HCT116 (cell line): ENCODE results near the gene HPS5. TPM values are rescaled to one million over a fixed set of nuclear protein-coding genes. Genes with fewer than 3 reads are reported as not detected.
A peak's percentile ranks its signal among the peaks of the same experiment; 100 is the strongest.

Source experiments
- ATAC-seq: fragments of 200-7000 bp; cut with Tn5 transposase; 2 replicates; pipeline ENCODE4 v1.9.1; 2020; ENCODE audit warnings: mild to moderate bottlenecking, moderate library complexity
- BruUV-seq: library from RNA; stranded (reverse); fragments of 400-500 nt; replicated peaks from 2 replicates; lab custom pipeline; 2021; lab: Mats Ljungman, UMichigan
- CTCF ChIA-PET: fragments of 300-600 bp; sonication (Branson Sonifier 250); formaldehyde crosslinking; loops from one replicate; lab custom pipeline; 2021; ENCODE audit warnings: antibody characterized with exemption; lab: Charles Lee
- POLR2A ChIA-PET: fragments of 300-600, 350-600 bp; sonication (Branson Sonifier 250); formaldehyde crosslinking; loops from one replicate; lab custom pipeline; 2021; ENCODE audit warnings: antibody characterized with exemption; lab: Charles Lee
- RAD21 ChIA-PET, 2 experiments: fragments of 300-600 bp; sonication (Branson Sonifier 250); formaldehyde crosslinking; loops; one replicate each; lab custom pipeline; 2023; ENCODE audit warnings: low total read pairs in 2 of 2; ENCODE audit not compliant: uncharacterized antibody in 2 of 2, unreplicated experiment in 2 of 2, low non-redundant PET in 1 of 2; lab: Charles Lee
- DNase-seq: peaks from one replicate; pipeline ENCODE4 v3.0.0-alpha.2; 2010; ENCODE audit warnings: low read depth, low spot score
- H2AFZ ChIP-seq: fragments of 200-600 bp; shearing (Covaris generic), sonication (generic); 2 replicates; pipeline ENCODE4 v1.6.1; 2017; ENCODE audit warnings: low read depth, mixed run types, mixed read lengths, antibody characterized with exemption, low read length; ENCODE audit not compliant: poor library complexity, severe bottlenecking
- H3K27ac ChIP-seq: 2 replicates; pipeline ENCODE4 v1.5.1; 2012; ENCODE audit warnings: low read depth, low read length
- H3K27me3 ChIP-seq: fragments of 200-600 bp; sonication (generic); 2 replicates; pipeline ENCODE4 v1.6.1; 2016; ENCODE audit warnings: mixed run types, low read length, mixed read lengths; ENCODE audit not compliant: insufficient read depth
- H3K36me3 ChIP-seq, 2 experiments: fragments of 200-500 bp in 1 of 2; fragments of 200-600 bp in 1 of 2; sonication (Bioruptor generic) in 1 of 2; sonication (generic) in 1 of 2; 2 replicates each; pipeline versions ENCODE4 v1.5.1 to v1.6.1; 2014 to 2016; ENCODE audit warnings: low read length in 2 of 2, inconsistent platforms in 1 of 2, mixed read lengths in 1 of 2, mixed run types in 1 of 2; ENCODE audit not compliant: insufficient read depth in 2 of 2, control insufficient read depth in 1 of 2
- H3K4me1 ChIP-seq, 2 experiments: fragments of 200-600 bp in 1 of 2; sonication (generic) in 1 of 2; 2 replicates each; pipeline versions ENCODE4 v1.5.1 to v1.6.1; 2012 to 2017; ENCODE audit warnings: low read length in 2 of 2, inconsistent platforms in 1 of 2, mild to moderate bottlenecking in 1 of 2, mixed read lengths in 1 of 2, mixed run types in 1 of 2, moderate library complexity in 1 of 2; ENCODE audit not compliant: insufficient read depth in 2 of 2, control insufficient read depth in 1 of 2
- H3K4me2 ChIP-seq: fragments of 200-600 bp; sonication (generic); 2 replicates; pipeline ENCODE4 v1.6.1; 2017; ENCODE audit warnings: mixed run types, low read length, mixed read lengths
- H3K4me3 ChIP-seq, 2 experiments: fragments of 200-600 bp in 1 of 2; sonication (generic) in 1 of 2; replicated peaks in 1 of 2; 2 replicates each; pipeline ENCODE4 v1.5.1; 2011 to 2016; ENCODE audit warnings: low read length in 2 of 2, control low read depth in 1 of 2, low read depth in 1 of 2, mild to moderate bottlenecking in 1 of 2, mixed read lengths in 1 of 2, mixed run types in 1 of 2
- H3K79me2 ChIP-seq: fragments of 200-600 bp; sonication (generic); 2 replicates; pipeline ENCODE4 v1.6.1; 2017; ENCODE audit warnings: mild to moderate bottlenecking, mixed run types, low read length, moderate library complexity, mixed read lengths; ENCODE audit not compliant: insufficient read depth
- H3K9ac ChIP-seq: fragments of 200-600 bp; sonication (generic); 2 replicates; pipeline ENCODE4 v1.6.1; 2016; ENCODE audit warnings: low read length, mixed read lengths
- H3K9me2 ChIP-seq: fragments of 200-600 bp; sonication (generic), shearing (Covaris generic); 2 replicates; pipeline ENCODE4 v1.6.1; 2017; ENCODE audit warnings: mixed run types, mild to moderate bottlenecking, moderate library complexity; ENCODE audit not compliant: insufficient read depth
- H3K9me3 ChIP-seq, 2 experiments: fragments of 200-500 bp in 1 of 2; fragments of 200-600 bp in 1 of 2; sonication (Bioruptor generic) in 1 of 2; sonication (generic) in 1 of 2; 2 replicates each; pipeline ENCODE4 v1.6.1; 2014 to 2017; ENCODE audit warnings: low read length in 2 of 2, mixed read lengths in 2 of 2, inconsistent platforms in 1 of 2, low read depth in 1 of 2, mild to moderate bottlenecking in 1 of 2, mixed run types in 1 of 2, moderate library complexity in 1 of 2; ENCODE audit not compliant: control insufficient read depth in 1 of 2, insufficient read depth in 1 of 2
- H4K20me1 ChIP-seq: fragments of 200-600 bp; sonication (generic), shearing (Covaris generic); 2 replicates; pipeline ENCODE4 v1.6.1; 2017; ENCODE audit warnings: mixed run types, mild to moderate bottlenecking, moderate library complexity; ENCODE audit not compliant: insufficient read depth
- EGR1 ChIP-seq: IDR thresholded peaks from 2 replicates; pipeline ENCODE4 v1.6.1; 2012; ENCODE audit warnings: low read depth
- EZH2 ChIP-seq: fragments of 200-600 bp; sonication (generic); IDR thresholded peaks from 2 replicates; pipeline ENCODE4 v1.6.1; 2017; ENCODE audit warnings: antibody characterized with exemption, mixed run types
- FOSL1 ChIP-seq: IDR thresholded peaks from 2 replicates; pipeline ENCODE4 v1.6.1; 2012; ENCODE audit warnings: low read depth
- RAD21 ChIP-seq: IDR thresholded peaks from 2 replicates; pipeline ENCODE4 v1.6.1; 2012; ENCODE audit warnings: low read depth, mild to moderate bottlenecking
- SIN3A ChIP-seq: IDR thresholded peaks from 2 replicates; pipeline ENCODE4 v1.6.1; 2012; ENCODE audit warnings: low read depth
- SRF ChIP-seq: IDR thresholded peaks from 2 replicates; pipeline ENCODE4 v1.6.1; 2012; ENCODE audit warnings: low read depth
- intact Hi-C: fragments of 100-400 bp; cut with micrococcal nuclease; formaldehyde crosslinking; loops from 2 replicates; pipeline ENCODE4 v1.10.0; 2022
- total RNA-seq: library from RNA; stranded (reverse); gene quantifications from one replicate; pipeline ENCODE4 v1.2.1, GENCODE V29; 2021; ENCODE audit not compliant: unreplicated experiment
- TF ChIP-seq, protein P1 (sequence below): IDR thresholded peaks from 2 replicates; pipeline ENCODE4 v1.6.1; 2012; ENCODE audit warnings: low read depth

HPS5 gene
- total RNA-seq, 1 experiment from 2014 or later: 19.6 TPM

DNA sequence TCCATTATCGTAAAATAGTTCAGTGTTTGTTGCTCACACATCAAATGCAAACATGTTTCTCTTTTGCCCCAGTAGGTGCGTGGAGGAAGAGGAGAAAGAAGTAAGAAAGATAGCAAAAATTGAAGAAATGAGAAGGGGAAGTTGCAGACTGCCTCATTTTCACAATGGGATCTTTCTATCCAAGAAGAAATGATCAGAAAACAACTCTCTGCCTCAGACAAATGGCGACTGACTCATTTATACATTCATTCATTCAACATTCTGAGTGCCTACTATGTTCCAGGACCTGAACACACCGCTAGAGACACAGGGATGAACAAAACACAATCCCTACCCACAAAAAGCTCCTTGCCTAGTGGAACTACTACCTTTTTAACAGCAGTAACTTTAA, 367 bp downstream of the HPS5 start:
- no peaks in the 10 kb centered on the region for H4K20me1 ChIP-seq
- BruUV-seq: TSS peak; percentile 73
- TF ChIP-seq SRF: no peak
- TF ChIP-seq EGR1: no peak
- TF ChIP-seq FOSL1: no peak
- TF ChIP-seq, protein P1, sequence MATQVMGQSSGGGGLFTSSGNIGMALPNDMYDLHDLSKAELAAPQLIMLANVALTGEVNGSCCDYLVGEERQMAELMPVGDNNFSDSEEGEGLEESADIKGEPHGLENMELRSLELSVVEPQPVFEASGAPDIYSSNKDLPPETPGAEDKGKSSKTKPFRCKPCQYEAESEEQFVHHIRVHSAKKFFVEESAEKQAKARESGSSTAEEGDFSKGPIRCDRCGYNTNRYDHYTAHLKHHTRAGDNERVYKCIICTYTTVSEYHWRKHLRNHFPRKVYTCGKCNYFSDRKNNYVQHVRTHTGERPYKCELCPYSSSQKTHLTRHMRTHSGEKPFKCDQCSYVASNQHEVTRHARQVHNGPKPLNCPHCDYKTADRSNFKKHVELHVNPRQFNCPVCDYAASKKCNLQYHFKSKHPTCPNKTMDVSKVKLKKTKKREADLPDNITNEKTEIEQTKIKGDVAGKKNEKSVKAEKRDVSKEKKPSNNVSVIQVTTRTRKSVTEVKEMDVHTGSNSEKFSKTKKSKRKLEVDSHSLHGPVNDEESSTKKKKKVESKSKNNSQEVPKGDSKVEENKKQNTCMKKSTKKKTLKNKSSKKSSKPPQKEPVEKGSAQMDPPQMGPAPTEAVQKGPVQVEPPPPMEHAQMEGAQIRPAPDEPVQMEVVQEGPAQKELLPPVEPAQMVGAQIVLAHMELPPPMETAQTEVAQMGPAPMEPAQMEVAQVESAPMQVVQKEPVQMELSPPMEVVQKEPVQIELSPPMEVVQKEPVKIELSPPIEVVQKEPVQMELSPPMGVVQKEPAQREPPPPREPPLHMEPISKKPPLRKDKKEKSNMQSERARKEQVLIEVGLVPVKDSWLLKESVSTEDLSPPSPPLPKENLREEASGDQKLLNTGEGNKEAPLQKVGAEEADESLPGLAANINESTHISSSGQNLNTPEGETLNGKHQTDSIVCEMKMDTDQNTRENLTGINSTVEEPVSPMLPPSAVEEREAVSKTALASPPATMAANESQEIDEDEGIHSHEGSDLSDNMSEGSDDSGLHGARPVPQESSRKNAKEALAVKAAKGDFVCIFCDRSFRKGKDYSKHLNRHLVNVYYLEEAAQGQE: no peak
- TF ChIP-seq SIN3A: no peak
- TF ChIP-seq EZH2: no peak
- no peak for TF ChIP-seq RAD21
- DNase-seq: no peak
- intact Hi-C loops: loop anchor here (10.0 kb wide), 1 partner anchor 203 kb away; the partner anchor contains the start of gene TSG101
- H3K9ac ChIP-seq: peak overlapping the region; percentile 85
- POLR2A ChIA-PET: interaction anchor here (1.0 to 3.8 kb wide), 6 partner anchors 9 to 74 kb away, joined by 3 to 12 read pairs (median 4); partner anchors contain the start of gene LDHA
- RAD21 ChIA-PET: no interaction called here
- H3K4me2 ChIP-seq: peak overlapping the region; percentile 86
- H2AFZ ChIP-seq: no peak overlapping the region
- peak; percentile 21 for ATAC-seq
- H3K79me2 ChIP-seq: peaks cover 87% of the 10 kb centered on the region
- H3K9me2 ChIP-seq: no peaks in the 10 kb centered on the region
- no peaks in the 10 kb centered on the region for H3K27me3 ChIP-seq
- peaks cover 9 to 21% of the 10 kb centered on the region in 2 experiments; a peak in 3 of 4 replicates for H3K4me1 ChIP-seq
- CTCF ChIA-PET: no interaction called here
- peak overlapping the region; percentile 69 for H3K27ac ChIP-seq
- H3K9me3 ChIP-seq: no peaks in the 10 kb centered on the region
- H3K4me3 ChIP-seq: peak overlapping the region; percentile 60 to 82
- H3K36me3 ChIP-seq: peaks cover 5 to 7% of the 10 kb centered on the region in 2 experiments; a peak in 1 of 4 replicates
